GM18499 (cell line): Measurements from ENCODE around the gene B3GAT1.

ENCODE experiments used
- ATAC-seq: cut with Tn5 transposase; IDR thresholded peaks from one replicate; pipeline ENCODE4 v1.9.1; 2021; ENCODE audit warnings: moderate number of reproducible peaks; ENCODE audit not compliant: insufficient read depth, unreplicated experiment

The B3GAT1 gene

GRCh38 chr11:134376150-134376921 lies 35.7 kb downstream of the B3GAT1 start:
- no peak for ATAC-seq

GRCh38 chr11:134374891-134375550 lies 37.0 kb downstream of the B3GAT1 start:
- no peak for ATAC-seq

GRCh38 chr11:134374171-134374570 lies 37.9 kb downstream of the B3GAT1 start:
- ATAC-seq = no peak

GRCh38 chr11:134373591-134374052 lies 38.4 kb downstream of the B3GAT1 start:
- no peak for ATAC-seq

GRCh38 chr11:134372961-134373360 lies 39.1 kb downstream of the B3GAT1 start:
- ATAC-seq = no peak

- ATAC-seq = no peak
These were observed 39.5 kb downstream of the B3GAT1 start for GRCh38 chr11:134372536-134372935.

GRCh38 chr11:134371436-134372185 lies 40.4 kb downstream of the B3GAT1 start:
- no peak for ATAC-seq

GRCh38 chr11:134370526-134371435 lies 41.3 kb downstream of the B3GAT1 start:
- no peak for ATAC-seq

- no peak for ATAC-seq
These were observed 42.2 kb downstream of the B3GAT1 start for GRCh38 chr11:134369656-134370525.

GRCh38 chr11:134367781-134368180 lies 44.3 kb downstream of the B3GAT1 start:
- ATAC-seq = no peak

- no peak for ATAC-seq
These were observed 45.8 kb downstream of the B3GAT1 start for GRCh38 chr11:134366254-134366653.

GRCh38 chr11:134365011-134365925 lies 46.8 kb downstream of the B3GAT1 start:
- no peak for ATAC-seq

GRCh38 chr11:134364261-134364660 lies 47.8 kb downstream of the B3GAT1 start:
- ATAC-seq = no peak

GRCh38 chr11:134363592-134363991 lies 48.5 kb downstream of the B3GAT1 start:
- no peak for ATAC-seq

- ATAC-seq = no peak
These were observed 48.9 kb downstream of the B3GAT1 start for GRCh38 chr11:134363161-134363560.

- ATAC-seq = no peak
These were observed 49.7 kb downstream of the B3GAT1 start for GRCh38 chr11:134362192-134362901.

GRCh38 chr11:134361661-134362060 lies 50.4 kb downstream of the B3GAT1 start:
- no peak for ATAC-seq
